NCI-H510A (cell line): ENCODE measurements around the gene GINS2.

ENCODE experiments used
- DNase-seq: peaks from one replicate; lab custom pipeline; 2025; lab: John Stamatoyannopoulos, UW

GINS2 gene

GRCh38 chr16:85654251-85655095 is 34.3 kb downstream of the GINS2 start:
- no peak for DNase-seq

DNA sequence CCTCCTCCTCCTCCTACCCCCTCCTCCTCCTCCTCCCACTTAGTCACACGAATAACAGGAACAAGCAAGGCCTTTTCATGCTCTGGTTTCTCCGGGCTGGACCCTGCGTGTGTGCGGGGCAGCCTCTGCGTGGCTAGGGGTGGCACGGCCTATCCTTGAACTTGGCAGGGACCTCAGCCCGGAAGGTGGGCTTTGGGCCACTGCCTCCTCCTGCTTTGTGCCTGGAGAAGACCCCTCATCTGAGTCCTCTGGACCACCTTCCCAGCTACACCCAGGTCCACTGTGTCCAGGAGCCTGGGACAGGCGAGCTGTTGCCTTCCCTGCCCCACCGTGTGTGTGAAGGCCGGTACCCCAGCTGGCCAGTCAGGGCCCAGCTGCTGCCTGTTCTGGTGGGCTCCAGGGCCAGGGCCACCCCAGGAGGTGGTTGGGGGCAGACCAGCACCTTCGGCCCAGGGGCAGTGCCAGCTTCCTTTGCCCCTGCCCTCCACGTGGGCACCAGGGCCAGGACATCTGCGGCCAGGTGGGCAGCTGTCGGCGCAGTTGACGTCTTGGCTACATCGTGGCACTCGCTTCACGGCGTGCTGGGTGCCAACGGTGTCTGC is 35.4 kb downstream of the GINS2 start:
- no peak for DNase-seq

DNA sequence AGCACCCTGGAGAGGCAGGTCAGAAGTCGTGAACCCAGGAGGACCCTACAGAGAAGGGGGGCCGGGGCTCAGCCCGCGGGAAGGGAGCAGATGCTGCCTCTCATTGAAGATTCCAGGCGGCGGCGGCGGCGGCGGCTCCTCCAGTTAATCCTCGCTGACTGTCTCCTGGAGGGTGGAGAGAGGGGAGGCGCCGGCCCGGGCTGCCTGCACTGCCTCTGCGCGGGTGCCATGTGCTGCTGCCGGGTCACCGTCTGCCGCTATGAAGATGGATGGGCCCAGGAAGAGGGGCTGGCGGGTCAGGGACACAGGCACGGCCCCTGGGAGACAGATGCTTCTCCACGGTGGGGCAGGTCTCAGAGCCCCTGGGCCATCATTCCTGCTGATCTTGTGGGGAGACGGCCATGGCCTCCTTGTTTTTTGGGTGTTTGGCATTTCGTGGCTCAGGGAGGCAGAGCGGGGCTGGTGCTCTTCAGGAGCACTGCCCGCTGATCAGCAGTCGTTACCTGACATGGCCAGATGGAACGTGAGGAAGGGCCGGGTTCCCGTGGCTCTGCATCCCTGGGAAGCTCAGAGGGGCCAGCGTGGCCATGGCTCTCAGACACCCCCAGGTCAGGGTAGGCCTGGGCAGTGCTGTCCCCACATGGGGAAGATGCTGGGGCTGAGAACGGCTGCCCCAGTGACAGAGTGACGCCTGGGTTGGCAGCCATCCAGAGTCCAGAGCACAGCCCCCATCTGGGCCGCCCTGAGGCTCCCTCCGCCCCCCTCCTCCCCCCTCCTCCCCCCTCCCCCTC is 36.1 kb downstream of the GINS2 start:
- DNase-seq, result peak; percentile 50

DNA sequence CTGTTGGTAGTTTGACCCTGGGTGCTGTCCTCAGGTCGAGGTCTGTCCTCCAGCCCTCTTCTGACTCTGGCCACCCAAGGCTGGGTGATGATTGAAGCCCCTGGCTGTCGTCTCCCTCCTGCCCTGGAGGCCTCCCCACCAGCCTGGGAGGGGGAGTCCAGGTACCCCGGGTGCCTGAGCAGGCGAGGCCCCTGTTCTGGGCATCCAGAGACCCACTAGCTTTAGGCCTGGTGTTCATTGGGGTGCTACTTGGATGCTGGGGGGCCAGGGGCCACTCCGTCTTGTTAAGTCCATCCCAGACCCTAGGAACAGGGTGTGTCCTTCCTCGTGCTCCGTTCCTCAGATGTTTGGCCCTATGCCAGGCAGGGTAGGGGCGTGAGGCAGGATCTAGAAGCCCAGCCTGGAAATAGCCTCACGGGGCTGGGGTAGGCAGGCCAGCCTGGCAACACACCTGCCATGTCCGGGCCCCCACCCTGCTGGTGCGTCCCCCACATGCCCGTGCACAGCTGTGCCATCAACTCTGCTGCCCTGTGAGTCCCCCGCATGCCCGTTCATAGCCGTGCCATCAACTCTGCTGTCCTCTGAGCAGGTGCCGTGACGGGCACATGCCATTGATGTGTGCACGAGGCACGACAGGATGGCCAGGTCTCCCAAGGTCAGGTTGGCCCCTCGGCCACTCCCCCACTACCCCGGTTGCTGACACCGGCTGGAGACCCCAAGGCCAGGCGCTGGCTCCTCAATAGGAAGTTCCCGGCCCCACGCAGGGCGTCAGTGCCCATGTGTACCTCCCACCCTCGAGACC is 36.9 kb downstream of the GINS2 start:
- DNase-seq, result no peak

DNA sequence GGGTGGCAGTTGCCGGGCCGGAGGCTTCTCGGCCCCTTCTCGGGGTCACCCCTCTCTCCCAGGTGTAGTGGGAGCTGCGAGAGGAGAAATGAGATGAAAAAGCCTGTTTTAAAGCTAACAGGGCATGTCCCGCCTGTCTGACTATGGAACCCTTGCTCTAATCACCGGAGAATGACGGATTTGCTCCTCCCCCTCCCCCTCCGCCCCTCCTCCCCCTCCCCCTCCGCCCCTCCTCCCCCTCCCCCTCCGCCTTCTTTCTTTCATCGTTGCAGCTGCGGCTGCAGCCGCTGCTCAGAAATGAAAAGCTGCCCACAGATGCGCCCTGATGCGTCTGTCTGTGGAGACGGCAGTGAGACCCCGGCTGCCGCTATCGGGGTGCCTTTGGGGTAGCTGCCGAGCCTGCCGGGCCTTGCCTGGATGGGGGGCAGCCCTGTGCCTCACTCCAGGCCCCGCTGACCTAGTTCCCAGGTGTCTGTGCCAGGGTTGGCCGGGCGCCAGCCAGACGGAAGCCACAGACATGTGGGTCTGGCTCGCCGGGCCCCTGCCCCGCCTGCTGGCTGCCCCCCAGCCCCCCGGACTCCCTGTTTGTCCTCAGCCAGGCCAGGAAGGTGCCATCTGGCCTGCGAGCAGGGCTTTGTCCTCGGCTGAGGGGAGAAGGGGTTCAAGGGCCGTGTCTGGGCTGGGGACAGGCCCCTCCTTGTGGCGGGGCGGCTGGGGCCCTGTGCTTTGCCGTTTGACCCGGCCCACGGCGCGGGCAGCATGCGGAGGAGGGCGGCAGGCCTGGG is 37.7 kb downstream of the GINS2 start:
- DNase-seq, result peak; percentile 50

DNA sequence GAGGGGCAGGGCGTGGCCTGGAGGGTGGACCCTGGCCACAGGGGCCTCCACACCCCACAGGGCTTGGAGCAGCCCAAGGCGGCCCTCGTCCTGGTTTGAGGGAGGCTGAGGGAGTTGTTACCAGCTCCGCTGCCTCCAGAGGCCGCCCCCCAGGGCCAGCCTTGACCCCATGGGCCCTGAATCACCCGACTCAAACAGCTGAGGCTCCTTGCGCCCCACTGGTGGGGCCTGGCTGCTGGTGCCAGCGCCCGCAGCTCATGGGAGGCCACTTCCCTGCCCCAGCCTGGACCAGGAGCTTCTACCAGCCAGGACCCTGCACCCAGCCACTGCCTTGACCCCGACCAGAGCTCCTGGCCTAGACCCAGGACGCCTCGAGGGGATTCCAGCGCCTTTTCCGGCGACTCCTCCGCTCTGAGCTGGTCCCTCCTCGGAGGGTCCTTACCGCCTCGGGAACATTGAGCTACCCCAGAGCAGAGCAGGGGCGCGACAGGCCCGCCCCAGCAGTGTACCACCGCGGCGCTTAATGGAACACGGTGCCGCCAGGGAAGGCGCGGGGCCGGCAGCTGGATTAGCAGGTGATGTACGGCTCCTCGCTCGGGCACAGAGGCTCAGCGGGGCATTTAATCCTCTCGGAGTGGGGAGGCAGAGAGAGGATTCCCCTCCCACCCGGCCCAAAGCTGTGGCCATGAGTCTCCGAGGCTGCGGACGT is 38.5 kb downstream of the GINS2 start:
- DNase-seq, result peak; percentile 47

- no peak for DNase-seq
Observed at GRCh38 chr16:85649411-85650134, 39.2 kb downstream of the GINS2 start.

- DNase-seq, result no peak
Observed at GRCh38 chr16:85648805-85649204, 39.9 kb downstream of the GINS2 start.

DNA sequence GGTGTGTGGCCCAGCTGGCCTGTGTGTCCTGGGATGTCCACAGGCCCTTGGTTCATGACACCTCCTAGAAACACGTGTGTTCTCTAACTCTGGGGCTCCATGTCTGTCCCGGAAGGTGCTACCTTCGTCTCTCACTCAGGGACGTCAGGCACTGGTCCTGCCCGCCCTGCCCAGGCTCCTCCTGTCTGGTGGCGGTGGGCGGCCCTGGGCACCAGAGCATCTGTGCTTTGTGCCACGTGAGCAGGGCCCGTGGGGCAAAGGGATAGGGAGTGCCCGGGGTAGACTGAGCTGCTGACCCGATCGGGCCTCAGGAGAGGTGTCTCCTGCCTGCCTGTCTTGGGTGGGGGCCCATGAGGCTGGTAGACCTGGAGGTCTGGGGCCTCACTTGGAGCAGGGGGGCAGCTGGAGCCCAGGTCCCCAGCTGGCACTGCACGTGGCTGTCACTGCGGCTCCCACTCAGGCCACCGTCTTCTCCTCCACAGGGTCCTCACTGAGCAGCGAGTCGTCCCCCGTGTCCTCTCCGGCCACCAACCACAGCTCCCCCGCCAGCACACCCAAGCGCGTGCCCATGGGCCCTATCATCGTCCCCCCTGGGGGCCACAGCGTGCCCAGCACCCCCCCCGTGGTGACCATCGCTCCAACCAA is 40.6 kb downstream of the GINS2 start:
- DNase-seq, result no peak

DNA sequence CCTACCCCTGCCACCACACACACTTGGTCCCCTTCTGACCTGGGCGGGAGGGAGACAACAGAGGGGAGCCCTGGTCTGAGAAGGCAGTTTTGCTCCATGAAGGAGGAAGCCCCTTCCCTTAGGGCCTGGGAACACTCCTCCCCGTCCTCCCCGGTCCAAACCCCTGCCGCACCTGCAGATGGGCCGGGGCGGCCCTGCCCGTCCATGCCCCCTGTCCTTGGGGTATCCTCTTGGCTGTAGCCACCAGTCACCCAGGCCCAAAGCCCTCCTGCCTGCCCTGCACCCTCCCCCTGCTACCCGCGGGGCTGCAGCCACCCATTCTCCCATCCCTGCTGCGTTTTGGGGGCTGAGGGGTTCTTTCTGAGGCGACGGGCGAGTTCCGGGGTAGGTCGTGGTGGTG is 41.8 kb downstream of the GINS2 start:
- no peak for DNase-seq

GRCh38 chr16:85646358-85646907 is 42.3 kb downstream of the GINS2 start:
- DNase-seq, result no peak

DNA sequence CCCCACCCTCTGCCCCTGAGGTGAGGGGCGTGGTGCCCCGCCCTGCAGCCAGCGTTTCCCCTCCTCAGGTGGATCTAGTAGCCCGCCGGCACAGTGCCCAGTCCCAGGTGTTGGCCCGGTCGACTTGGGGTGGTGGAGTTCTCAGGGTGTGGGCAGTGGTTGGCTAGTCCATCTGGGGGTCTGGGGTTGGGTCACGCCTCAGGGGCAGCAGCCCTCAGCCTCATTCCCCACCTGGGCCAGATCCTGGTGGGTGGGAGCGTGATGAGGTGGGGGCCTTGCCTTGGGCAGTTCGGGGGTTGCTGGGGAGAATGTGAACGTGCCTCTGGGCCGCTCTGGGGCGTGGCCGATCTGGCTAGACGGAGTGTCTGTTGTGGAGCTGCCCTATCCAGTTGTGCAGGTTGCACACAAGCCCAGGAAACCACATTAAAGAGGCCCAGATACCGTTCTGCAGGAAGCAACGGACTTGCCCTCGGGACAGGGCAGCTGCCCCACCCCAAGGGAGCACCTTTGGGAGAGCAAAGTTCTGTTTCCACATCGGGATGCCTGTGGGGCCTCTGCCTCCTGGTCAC is 43.6 kb downstream of the GINS2 start:
- no peak for DNase-seq

GRCh38 chr16:85644093-85644712 is 44.6 kb downstream of the GINS2 start:
- DNase-seq, result no peak

DNA sequence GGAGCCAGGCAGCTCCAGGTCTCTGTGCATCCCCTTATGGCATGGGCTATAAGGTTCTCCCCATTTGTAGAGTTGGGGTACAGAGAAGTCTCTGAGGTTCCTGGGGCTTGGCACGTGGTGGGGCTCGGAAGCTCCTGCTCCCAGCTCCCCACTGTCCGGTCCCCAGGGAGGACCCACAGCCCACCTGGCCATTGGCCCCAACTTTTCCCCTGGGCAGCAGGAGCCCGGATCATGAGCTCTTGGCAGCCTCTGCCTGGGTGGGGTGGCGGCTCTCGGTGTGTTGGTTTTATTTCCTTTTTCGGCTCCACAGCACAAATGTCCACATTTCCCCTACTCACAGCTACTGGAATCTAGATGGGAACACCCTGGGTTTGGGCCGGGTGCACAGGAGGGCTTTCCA is 45.1 kb downstream of the GINS2 start:
- DNase-seq, result no peak

- peak; percentile 51 for DNase-seq
Observed at GRCh38 chr16:85642762-85643358, 45.9 kb downstream of the GINS2 start.

DNA sequence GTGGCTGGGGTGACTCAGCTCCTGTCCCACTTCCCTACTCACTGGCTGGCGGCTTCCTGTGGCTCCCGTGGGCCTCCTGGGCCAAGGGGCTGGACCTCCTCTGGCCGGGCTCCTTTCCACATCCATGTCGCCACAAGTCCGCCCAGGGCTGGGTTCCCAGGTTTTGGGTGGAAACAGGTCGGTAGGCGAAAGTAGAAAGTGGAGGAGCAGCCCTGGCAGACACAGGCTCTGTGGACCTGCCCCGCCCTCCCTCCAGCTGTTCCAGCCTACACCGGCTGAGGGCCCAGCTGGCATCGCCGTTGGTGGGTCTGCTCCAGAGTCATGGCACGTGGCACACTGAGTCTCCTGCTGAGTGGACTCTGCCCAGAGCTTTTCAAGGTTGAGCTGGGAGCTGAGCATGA is 47.0 kb downstream of the GINS2 start:
- DNase-seq, result no peak

- no peak for DNase-seq
Observed at GRCh38 chr16:85641305-85641704, 47.4 kb downstream of the GINS2 start.

DNA sequence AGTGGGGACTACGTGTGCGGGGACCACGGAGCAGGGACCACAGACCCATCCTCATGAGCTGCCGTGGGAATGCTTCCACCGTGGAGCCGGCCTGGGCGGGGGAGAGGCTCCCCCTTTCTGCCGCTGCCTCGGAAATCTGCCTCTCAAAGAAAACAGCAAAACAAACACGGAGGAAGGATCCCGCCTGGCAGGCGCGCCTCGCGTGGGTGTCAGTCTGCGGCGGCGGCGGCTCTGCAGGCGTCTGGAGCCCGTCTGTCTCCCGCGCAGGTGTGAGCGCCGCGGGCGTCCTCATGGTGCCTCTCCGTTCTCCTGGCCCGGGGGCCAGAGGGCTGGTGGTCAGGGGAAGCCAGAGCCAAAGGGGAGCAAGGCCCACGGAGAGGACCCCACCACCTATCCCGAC is 48.2 kb downstream of the GINS2 start:
- DNase-seq, result no peak
